H1 (cell line): ENCODE data around the gene GLT8D1. TPM values are rescaled to one million over a fixed set of nuclear protein-coding genes. Genes with fewer than 3 reads are reported as not detected.

ENCODE experiments used
- ASH2L ChIP-seq: fragments of 200-600, 300-600 bp; sonication (generic); IDR thresholded peaks from one replicate; pipeline ENCODE4 v1.7.1; 2017; ENCODE audit warnings: low read length
- CBX5 ChIP-seq: fragments of 300-800, 300-1000 bp; sonication (generic); IDR thresholded peaks from 2 replicates; pipeline ENCODE4 v1.7.1; 2016; ENCODE audit warnings: antibody characterized with exemption, low read length, low read depth
- CBX8 ChIP-seq: fragments of 300-800, 300-1000 bp; sonication (generic); IDR thresholded peaks from 2 replicates; pipeline ENCODE4 v1.7.1; 2016; ENCODE audit warnings: low read depth, low read length, borderline replicate concordance
- CTBP2 ChIP-seq: IDR thresholded peaks from 2 replicates; pipeline ENCODE4 v1.7.0; 2011; ENCODE audit warnings: borderline replicate concordance, mild to moderate bottlenecking, moderate library complexity, mixed read lengths, low read length; ENCODE audit not compliant: insufficient read depth, insufficient read length
- EP300 ChIP-seq, 2 experiments: IDR thresholded peaks; 1 replicate in 1 of 2; 2 replicates in 1 of 2; pipeline ENCODE4 v1.6.1; 2011 to 2012; ENCODE audit warnings: low read depth in 2 of 2, low read length in 2 of 2, mild to moderate bottlenecking in 2 of 2, borderline replicate concordance in 1 of 2, inconsistent platforms in 1 of 2, moderate library complexity in 1 of 2
- FOSL1 ChIP-seq: IDR thresholded peaks from 2 replicates; pipeline ENCODE4 v1.6.1; 2011; ENCODE audit warnings: mild to moderate bottlenecking, low read depth, low read length, moderate library complexity; ENCODE audit not compliant: insufficient read depth
- GABPA ChIP-seq: IDR thresholded peaks from 2 replicates; pipeline ENCODE4 v1.6.1; 2011; ENCODE audit warnings: mild to moderate bottlenecking, low read length, moderate library complexity, borderline replicate concordance; ENCODE audit not compliant: insufficient read depth
- JUN ChIP-seq: IDR thresholded peaks from 2 replicates; pipeline ENCODE4 v1.6.1; 2011; ENCODE audit warnings: low read depth, mild to moderate bottlenecking, improper control_type of control experiment, low read length
- KDM1A ChIP-seq: fragments of 200-600, 300-600 bp; sonication (generic); IDR thresholded peaks from 2 replicates; pipeline ENCODE4 v1.7.1; 2016; ENCODE audit warnings: mild to moderate bottlenecking, low read length, borderline replicate concordance
- KDM4A ChIP-seq: IDR thresholded peaks from one replicate; pipeline ENCODE4 v1.7.1; 2012; ENCODE audit warnings: low read depth, mild to moderate bottlenecking, moderate library complexity, low read length, inconsistent platforms; ENCODE audit not compliant: severe bottlenecking
- MAX ChIP-seq: IDR thresholded peaks from 2 replicates; pipeline ENCODE4 v1.6.1; 2012; ENCODE audit warnings: inconsistent platforms
- PHF8 ChIP-seq: fragments of 200-600 bp; sonication (generic); conservative IDR thresholded peaks from 2 replicates; pipeline ENCODE4 v1.7.1; 2012; ENCODE audit warnings: low read depth, mild to moderate bottlenecking, inconsistent platforms, low read length, moderate library complexity
- RAD21 ChIP-seq, 2 experiments: IDR thresholded peaks in 1 of 2; conservative IDR thresholded peaks in 1 of 2; 2 replicates each; pipeline ENCODE4 v1.6.1; 2011; ENCODE audit warnings: low read depth in 2 of 2, low read length in 2 of 2, improper control_type of control experiment in 1 of 2, inconsistent platforms in 1 of 2, mild to moderate bottlenecking in 1 of 2, moderate library complexity in 1 of 2
- RBBP5 ChIP-seq: IDR thresholded peaks from 2 replicates; pipeline ENCODE4 v1.7.1; 2012; ENCODE audit warnings: low read depth, mild to moderate bottlenecking, inconsistent platforms, low read length, moderate library complexity, borderline replicate concordance
- RFX5 ChIP-seq: IDR thresholded peaks from 2 replicates; pipeline ENCODE4 v1.6.1; 2011; ENCODE audit warnings: low read depth, low read length, improper control_type of control experiment, borderline replicate concordance
- SIN3A ChIP-seq, 2 experiments: IDR thresholded peaks in 1 of 2; conservative IDR thresholded peaks in 1 of 2; 2 replicates each; pipeline ENCODE4 v1.6.1; 2011 to 2012; ENCODE audit warnings: low read length in 2 of 2, improper control_type of control experiment in 1 of 2, low read depth in 1 of 2, mild to moderate bottlenecking in 1 of 2
- SIRT6 ChIP-seq: IDR thresholded peaks from one replicate; pipeline ENCODE4 v1.7.1; 2012; ENCODE audit warnings: low read length, inconsistent platforms
- SP1 ChIP-seq: IDR thresholded peaks from 2 replicates; pipeline ENCODE4 v1.6.1; 2011; ENCODE audit warnings: low read depth, low read length
- SP4 ChIP-seq: IDR thresholded peaks from 2 replicates; pipeline ENCODE4 v1.6.1; 2012; ENCODE audit warnings: low read length, inconsistent platforms
- SUZ12 ChIP-seq: fragments of 200-600 bp; sonication (generic); IDR thresholded peaks from 2 replicates; pipeline ENCODE4 v1.6.1; 2012; ENCODE audit warnings: mild to moderate bottlenecking, inconsistent platforms, low read length, moderate library complexity, mixed read lengths
- TEAD4 ChIP-seq: IDR thresholded peaks from 2 replicates; pipeline ENCODE4 v1.6.1; 2012; ENCODE audit warnings: low read depth, low read length, inconsistent platforms, mixed read lengths
- polyA plus RNA-seq, 7 experiments: library from polyadenylated mRNA; depleted of rRNA in 3 of 7; stranded (reverse) in 5 of 7; unstranded in 2 of 7; fragments of >200 nt in 5 of 7; fragments of 200-250 nt in 2 of 7; gene quantifications; 1 replicate in 5 of 7; 2 replicates in 1 of 7; 4 replicates in 1 of 7; pipeline versions ENCODE4 v1.2.1 to v1.2.3, GENCODE V29; 2011 to 2013; ENCODE audit warnings: missing spikeins in 2 of 7, mixed read lengths in 2 of 7
- total RNA-seq: library from RNA; stranded (reverse); fragmentation: NEBNext Ultra II Directional; extraction: Animal tissue kit (Norgen Biotek cat#: 25700); gene quantifications from 2 replicates; pipeline ENCODE4 v1.2.1, GENCODE V29; 2021

The GLT8D1 gene
- total and polyA plus RNA-seq, 2 of the 8 experiments (the other 6 are each of a cell fraction or from before 2014, with no cell fraction given): 29.0 to 33.6 TPM

GRCh38 chr3:52705688-52706686 lies at the start of gene GLT8D1, which contains the start of gene SPCS1 (continued):
- TF ChIP-seq KDM1A (no peak), SIN3A (conservative IDR thresholded peaks at IDR 0.05 in 1 of 2, IDR thresholded peaks at IDR 0.05 in 1 of 2; ENCODE audit: low read depth in 1 of 2, low read length in 2 of 2) (peak; percentile 67 to 99; a peak in 3 of 4 replicates), RFX5 (no peak), SP1 (no peak), GABPA (peak; percentile 95), ASH2L (peak; percentile 96), SIRT6 (no peak), MAX (peak; percentile 66), FOSL1 (0 out of 2 replicates have a peak, but pooled peaks have one; percentile 27), EP300 (IDR thresholded peaks at IDR 0.05; ENCODE audit: borderline replicate concordance in 1 of 2, low read depth in 2 of 2, low read length in 2 of 2) (no peak), JUN (no peak), RAD21 (IDR thresholded peaks at IDR 0.05 in 1 of 2, conservative IDR thresholded peaks at IDR 0.05 in 1 of 2; ENCODE audit: low read depth in 2 of 2, low read length in 2 of 2) (no peak), CTBP2 (no peak), TEAD4 (no peak), CBX5 (no peak), CBX8 (no peak), KDM4A (peak; percentile 89), RBBP5 (peak; percentile 89), SP4 (peak; percentile 84; the same call in 1 of the 2 replicates), PHF8 (peak; percentile 73), SUZ12 (no peak)
